Measurements from ENCODE around the gene HDDC3.

DNA sequence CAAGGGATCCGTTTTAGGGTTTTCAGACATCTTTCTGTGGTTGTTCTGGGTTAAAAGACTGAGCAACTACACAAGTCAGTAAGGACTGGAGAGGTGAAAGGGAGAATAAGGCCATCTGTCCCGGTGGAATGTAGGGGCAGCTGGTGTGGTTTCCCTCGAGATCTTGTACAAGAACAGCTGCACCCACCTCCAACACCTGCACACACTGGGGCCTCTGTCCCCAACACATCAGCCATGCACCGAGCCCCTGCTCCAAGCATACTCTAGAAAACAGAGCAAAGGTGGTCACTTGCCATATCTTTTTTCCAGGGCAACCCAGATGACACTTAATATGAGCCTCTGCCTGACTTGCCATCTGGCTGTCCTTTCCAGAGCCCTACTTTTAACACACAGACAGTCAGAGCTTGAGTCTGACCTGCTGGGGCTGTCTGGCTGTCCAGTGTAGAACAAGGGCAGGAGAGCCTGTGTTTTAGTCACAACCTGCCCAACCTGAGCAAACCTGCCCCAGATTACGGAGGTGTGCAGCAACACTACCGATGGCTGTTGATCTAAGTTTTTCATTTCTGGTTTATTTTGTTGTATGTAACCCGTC is 17.0 kb downstream of the HDDC3 start:
- TF ChIP-seq MAX (IDR thresholded peaks at IDR 0.05; ENCODE audit: insufficient read depth, insufficient read length) (no peak), EZH2 (IDR thresholded peaks at IDR 0.05; ENCODE audit: borderline replicate concordance, low read depth, low read length, severe bottlenecking) (no peak), POLR2A (IDR thresholded peaks at IDR 0.05; ENCODE audit: low read depth, low read length) (no peak), POLR2AphosphoS5 (IDR thresholded peaks at IDR 0.05; ENCODE audit: insufficient read depth, low read depth, low read length) (no peak), CTCF (IDR thresholded peaks at IDR 0.05; ENCODE audit: extremely low read depth in 1 of 2, insufficient read depth in 1 of 2, low read depth in 1 of 2, low read length in 2 of 2) (no peak), JUN (IDR thresholded peaks at IDR 0.05; ENCODE audit: borderline replicate concordance, insufficient read depth, insufficient read length, low read depth) (no peak)
